Measurements from ENCODE around the gene ERF. TPM values are rescaled to one million over a fixed set of nuclear protein-coding genes. Genes with fewer than 3 reads are reported as not detected.
A peak's percentile ranks its signal among the peaks of the same experiment; 100 is the strongest.

The ERF gene
- total RNA-seq, 1 donor from 2014 or later, result 75.3 TPM

DNA sequence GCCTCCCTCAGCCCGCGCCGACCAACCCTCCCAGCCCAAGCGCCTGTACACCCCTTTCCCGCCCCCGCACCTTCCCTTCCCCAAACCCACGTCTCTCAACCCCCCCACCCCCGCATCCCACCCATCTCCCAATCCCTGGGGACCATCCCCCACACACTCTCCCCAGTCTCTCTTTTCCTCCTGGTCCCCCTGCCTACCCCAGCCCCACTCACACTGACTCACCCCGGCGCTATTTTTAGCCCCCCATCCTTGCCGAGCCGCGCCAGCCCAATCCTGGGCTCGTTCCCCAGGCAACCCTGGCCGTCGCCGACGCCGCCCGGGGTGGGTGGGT, 25.9 kb upstream of the ERF start:
- Mint-ChIP-seq H3K4me3 (ENCODE audit: unreplicated experiment) (peak overlapping the region; percentile 85), H3K27me3 (ENCODE audit: unreplicated experiment) (no peaks in the 10 kb centered on the region), H3K9me3 (ENCODE audit: unreplicated experiment) (no peaks in the 10 kb centered on the region), H3K27ac (ENCODE audit: unreplicated experiment) (no peak overlapping the region), H3K4me1 (ENCODE audit: unreplicated experiment) (peaks cover 66% of the 10 kb centered on the region), H3K36me3 (ENCODE audit: unreplicated experiment) (peaks cover 3% of the 10 kb centered on the region)
- peak; percentile 88 for DNase-seq (ENCODE audit: extremely low spot score, unreplicated experiment)
- TF ChIP-seq, protein P1, sequence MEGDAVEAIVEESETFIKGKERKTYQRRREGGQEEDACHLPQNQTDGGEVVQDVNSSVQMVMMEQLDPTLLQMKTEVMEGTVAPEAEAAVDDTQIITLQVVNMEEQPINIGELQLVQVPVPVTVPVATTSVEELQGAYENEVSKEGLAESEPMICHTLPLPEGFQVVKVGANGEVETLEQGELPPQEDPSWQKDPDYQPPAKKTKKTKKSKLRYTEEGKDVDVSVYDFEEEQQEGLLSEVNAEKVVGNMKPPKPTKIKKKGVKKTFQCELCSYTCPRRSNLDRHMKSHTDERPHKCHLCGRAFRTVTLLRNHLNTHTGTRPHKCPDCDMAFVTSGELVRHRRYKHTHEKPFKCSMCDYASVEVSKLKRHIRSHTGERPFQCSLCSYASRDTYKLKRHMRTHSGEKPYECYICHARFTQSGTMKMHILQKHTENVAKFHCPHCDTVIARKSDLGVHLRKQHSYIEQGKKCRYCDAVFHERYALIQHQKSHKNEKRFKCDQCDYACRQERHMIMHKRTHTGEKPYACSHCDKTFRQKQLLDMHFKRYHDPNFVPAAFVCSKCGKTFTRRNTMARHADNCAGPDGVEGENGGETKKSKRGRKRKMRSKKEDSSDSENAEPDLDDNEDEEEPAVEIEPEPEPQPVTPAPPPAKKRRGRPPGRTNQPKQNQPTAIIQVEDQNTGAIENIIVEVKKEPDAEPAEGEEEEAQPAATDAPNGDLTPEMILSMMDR (IDR thresholded peaks at IDR 0.05), result no peak

DNA sequence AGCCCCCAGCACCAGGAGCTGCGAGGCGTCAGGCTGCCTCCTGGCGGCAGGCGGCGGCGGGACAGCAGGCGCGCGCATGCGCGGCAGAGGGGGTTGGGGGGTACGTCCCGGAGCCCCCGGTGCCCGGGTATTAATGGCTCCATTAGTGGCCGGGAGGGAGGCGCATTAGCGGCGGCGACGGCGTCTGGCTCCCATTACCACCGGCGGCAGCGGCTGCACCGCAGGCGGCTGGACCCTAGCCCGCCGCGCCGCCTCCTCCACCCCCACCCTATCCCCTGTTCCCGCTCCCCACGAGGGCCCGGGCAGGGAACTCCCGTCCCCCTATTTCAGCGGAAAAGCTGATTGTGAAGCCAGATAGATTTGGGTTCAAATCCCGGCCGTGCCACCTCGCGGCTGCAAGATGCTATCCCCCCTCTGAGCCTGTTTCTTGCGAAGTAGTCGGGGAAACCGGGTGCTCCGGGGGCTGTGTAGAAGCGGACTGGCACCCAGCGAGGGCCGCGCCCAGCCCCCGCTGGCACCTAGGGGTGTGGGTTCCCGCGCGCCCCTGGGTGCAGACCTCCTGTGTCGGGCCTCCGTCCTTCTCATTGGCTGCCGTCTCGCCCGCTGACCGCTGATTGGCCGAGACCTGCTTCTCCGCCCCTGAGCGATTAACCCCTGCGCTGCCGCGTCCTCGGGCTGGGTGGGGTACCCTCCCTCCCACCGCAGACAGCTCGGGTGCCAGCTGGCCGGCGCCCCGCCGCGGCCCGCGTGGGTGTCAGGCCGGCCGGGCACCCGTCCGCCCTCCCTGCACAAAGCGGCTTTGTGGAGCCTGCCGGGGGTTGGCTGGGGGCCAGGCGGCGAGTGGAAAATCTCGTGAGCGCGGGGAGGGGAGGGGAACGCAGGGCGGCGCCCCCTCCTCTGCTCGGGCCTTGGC, 25.2 kb upstream of the ERF start:
- Mint-ChIP-seq H3K27me3 (ENCODE audit: unreplicated experiment) (no peaks in the 10 kb centered on the region), H3K4me3 (ENCODE audit: unreplicated experiment) (peak overlapping the region; percentile 85), H3K9me3 (ENCODE audit: unreplicated experiment) (no peaks in the 10 kb centered on the region), H3K36me3 (ENCODE audit: unreplicated experiment) (peaks cover 4% of the 10 kb centered on the region), H3K4me1 (ENCODE audit: unreplicated experiment) (peaks cover 63% of the 10 kb centered on the region), H3K27ac (ENCODE audit: unreplicated experiment) (peak overlapping the region; percentile 96)
- TF ChIP-seq, protein P1 (IDR thresholded peaks at IDR 0.05), result peak; percentile 97
- DNase-seq (ENCODE audit: extremely low spot score, unreplicated experiment), result peak; percentile 98

DNA sequence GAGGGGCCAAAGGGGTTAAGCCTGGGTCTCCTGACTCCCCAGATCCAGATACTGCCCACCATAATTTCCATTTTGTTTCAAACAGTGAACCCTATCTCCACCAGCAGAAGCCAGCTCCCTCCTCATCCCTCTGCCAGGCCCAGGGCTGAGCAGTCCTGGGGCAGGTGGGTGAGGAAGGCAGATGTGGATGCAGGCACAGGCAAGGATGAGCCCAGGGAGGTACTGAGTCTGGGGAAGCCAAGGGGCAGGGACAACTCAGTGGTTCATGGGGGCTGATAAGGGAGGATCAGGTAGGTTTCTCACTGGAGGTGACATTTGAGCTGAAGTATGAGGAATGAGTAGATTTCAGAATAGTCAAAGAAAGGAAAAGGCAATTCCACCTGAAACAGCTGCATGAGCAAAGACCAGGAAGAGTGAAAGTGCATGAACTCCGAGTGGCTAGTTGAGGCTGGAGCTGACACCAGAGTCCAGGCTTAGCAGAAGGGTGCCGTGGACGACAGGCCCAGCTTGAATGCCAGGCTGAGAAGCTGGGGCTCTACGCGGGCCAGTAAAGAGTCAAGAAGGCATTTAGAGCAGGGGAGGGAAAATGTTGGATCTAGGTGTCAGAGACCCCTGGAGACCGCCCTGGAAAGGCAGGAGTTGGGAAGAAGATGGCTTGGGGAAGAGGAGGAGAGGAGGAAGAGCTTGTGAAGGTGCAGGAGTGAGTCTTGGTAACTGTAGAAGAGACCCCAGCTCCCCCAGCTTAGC, 24.4 kb upstream of the ERF start:
- Mint-ChIP-seq H3K27me3 (ENCODE audit: unreplicated experiment) (no peaks in the 10 kb centered on the region), H3K27ac (ENCODE audit: unreplicated experiment) (peak overlapping the region; percentile 96), H3K36me3 (ENCODE audit: unreplicated experiment) (peaks cover 11% of the 10 kb centered on the region), H3K9me3 (ENCODE audit: unreplicated experiment) (no peaks in the 10 kb centered on the region), H3K4me3 (ENCODE audit: unreplicated experiment) (peak overlapping the region; percentile 85), H3K4me1 (ENCODE audit: unreplicated experiment) (peaks cover 65% of the 10 kb centered on the region)
- TF ChIP-seq, protein P1 (IDR thresholded peaks at IDR 0.05), result no peak
- DNase-seq (ENCODE audit: extremely low spot score, unreplicated experiment), result no peak

DNA sequence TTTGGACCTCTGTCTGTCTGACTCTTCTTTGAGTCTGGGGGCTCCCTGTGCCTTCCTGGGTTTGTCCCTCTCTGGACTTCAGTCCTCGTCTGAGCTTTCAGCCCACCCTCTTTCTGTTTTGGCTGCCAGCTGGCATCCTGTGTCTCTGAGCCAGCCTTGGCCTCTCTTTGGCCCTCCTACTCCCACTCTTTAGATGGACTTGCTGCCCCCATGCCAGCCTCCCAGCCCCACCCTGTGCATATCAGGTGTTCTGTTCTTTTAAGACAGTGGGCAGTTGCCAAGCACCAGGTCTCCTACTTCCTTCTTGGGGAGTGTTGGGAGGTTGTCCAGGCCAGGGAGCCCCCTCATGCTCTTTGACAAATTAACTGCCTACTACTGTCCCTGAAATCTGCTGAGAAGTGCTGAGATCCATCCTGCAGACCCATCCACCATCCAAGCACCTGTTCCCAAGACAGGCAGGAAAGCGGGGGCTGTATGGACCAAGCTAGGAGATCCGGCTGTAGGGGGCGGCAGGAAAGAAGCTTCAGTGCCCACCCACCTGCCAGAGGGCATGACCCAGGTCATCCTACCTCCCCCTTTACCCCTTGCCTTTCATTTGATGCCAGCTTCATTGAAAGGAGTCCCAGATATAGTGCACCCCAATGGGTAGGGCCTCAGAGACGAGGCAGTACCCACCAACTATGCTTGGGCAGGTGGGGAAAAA, 23.7 kb upstream of the ERF start:
- H3K27me3 Mint-ChIP-seq (ENCODE audit: unreplicated experiment), result no peaks in the 10 kb centered on the region
- H3K4me3 Mint-ChIP-seq (ENCODE audit: unreplicated experiment), result peak overlapping the region; percentile 85
- H3K9me3 Mint-ChIP-seq (ENCODE audit: unreplicated experiment), result no peaks in the 10 kb centered on the region
- DNase-seq (ENCODE audit: extremely low spot score, unreplicated experiment), result no peak
- peaks cover 65% of the 10 kb centered on the region for H3K4me1 Mint-ChIP-seq (ENCODE audit: unreplicated experiment)
- H3K27ac Mint-ChIP-seq (ENCODE audit: unreplicated experiment), result peak overlapping the region; percentile 96
- H3K36me3 Mint-ChIP-seq (ENCODE audit: unreplicated experiment), result peaks cover 12% of the 10 kb centered on the region
- TF ChIP-seq, protein P1 (IDR thresholded peaks at IDR 0.05), result no peak

Data from osteocyte (in vitro differentiated cells).